NCI-H2107 treated with DMSO at 0.1 percent for 48 hours (cell line): ENCODE measurements around the gene OPCML.
A peak's percentile ranks its signal among the peaks of the same experiment; 100 is the strongest.

Source experiments
- DNase-seq: peaks from one replicate; lab custom pipeline; 2025; ENCODE audit not compliant: unreplicated experiment; lab: John Stamatoyannopoulos, UW

OPCML gene

GRCh38 chr11:133082841-133083488, 449.3 kb downstream of the OPCML start:
- DNase-seq = no peak

DNA sequence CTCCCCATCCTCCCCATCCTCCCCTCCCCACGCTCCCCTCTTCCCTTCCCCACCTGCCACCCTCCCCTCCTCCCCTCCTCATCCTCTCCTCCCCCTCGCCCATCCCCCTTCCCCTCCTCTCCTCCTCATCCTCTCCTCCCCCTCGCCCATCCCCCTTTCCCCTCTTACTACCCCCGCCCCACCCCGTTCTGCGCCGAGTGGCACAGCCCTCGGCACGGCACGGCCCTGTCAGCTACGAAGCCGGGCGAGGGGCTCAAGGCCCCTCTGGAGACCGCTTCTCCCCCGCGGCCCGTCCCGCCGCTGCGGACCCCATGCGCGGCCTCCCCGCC, 449.9 kb downstream of the OPCML start:
- no peak for DNase-seq

GRCh38 chr11:133081730-133082452, 450.4 kb downstream of the OPCML start:
- peak; percentile 1 for DNase-seq

GRCh38 chr11:133081020-133081419, 451.3 kb downstream of the OPCML start:
- no peak for DNase-seq

GRCh38 chr11:133078591-133079404, 453.5 kb downstream of the OPCML start:
- no peak for DNase-seq

DNA sequence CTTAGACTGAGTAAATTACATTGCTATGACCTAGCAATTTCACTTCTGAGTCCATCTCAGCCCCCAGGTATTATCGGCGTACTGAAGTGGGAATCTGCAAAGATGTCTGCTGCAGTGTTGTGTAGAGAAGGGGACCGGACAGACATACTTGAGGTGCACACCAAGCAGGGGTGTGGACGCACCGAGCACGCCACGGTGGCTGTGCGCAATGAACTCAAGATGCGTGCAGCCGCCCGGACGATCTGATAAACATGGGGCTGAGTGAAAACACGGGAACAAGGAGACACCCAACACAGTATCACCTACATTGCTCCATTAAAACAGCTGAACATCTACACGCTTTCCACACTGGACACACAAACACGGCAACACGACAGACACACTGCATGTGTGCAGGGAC, 454.3 kb downstream of the OPCML start:
- no peak for DNase-seq

GRCh38 chr11:133075351-133075750, 456.9 kb downstream of the OPCML start:
- no peak for DNase-seq

GRCh38 chr11:133072858-133073582, 459.3 kb downstream of the OPCML start:
- no peak for DNase-seq

- DNase-seq = no peak
These were observed 459.9 kb downstream of the OPCML start for GRCh38 chr11:133072378-133072777.

DNA sequence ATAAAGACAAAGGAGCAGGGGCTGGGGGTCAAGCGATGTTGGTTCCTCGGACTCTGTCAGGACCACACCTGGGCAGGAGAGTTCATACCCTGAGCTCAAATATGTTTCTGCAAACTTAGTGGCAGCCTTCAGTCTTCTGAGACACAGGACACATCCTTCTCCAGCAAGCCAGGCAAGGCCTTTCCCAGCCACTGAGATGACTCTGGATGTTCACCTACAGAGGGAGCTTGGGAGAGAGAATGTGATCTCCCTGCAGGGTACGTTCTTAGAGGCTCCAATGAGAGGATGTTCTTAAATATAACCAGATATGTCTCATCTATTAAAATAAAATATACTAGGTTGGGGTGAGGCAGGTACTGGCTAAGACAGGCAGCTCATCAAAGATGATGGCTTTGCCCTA, 461.5 kb downstream of the OPCML start:
- DNase-seq = no peak

GRCh38 chr11:133070021-133070713, 462.1 kb downstream of the OPCML start:
- no peak for DNase-seq

- no peak for DNase-seq
These were observed 466.3 kb downstream of the OPCML start for GRCh38 chr11:133065847-133066485.

DNA sequence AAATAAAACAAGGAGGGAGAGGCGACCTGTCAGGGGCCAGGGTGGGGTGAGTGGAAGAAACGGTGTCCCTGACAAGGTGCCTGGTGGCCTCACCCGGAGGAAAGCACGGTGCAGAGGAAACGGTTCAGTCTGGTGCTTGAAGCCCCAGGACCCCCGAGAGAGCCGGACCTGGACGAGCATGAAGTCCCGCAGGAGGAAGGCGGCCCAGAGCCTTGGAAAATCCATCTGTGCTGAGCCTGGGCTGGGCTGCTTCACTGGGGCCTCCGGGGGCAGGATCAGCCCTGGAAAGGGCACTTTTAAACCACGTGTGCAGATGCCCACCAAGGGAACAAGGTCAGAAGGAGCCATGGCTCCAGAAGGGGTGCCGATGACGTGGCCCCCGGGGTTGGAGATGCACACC, 467.3 kb downstream of the OPCML start:
- no peak for DNase-seq

DNA sequence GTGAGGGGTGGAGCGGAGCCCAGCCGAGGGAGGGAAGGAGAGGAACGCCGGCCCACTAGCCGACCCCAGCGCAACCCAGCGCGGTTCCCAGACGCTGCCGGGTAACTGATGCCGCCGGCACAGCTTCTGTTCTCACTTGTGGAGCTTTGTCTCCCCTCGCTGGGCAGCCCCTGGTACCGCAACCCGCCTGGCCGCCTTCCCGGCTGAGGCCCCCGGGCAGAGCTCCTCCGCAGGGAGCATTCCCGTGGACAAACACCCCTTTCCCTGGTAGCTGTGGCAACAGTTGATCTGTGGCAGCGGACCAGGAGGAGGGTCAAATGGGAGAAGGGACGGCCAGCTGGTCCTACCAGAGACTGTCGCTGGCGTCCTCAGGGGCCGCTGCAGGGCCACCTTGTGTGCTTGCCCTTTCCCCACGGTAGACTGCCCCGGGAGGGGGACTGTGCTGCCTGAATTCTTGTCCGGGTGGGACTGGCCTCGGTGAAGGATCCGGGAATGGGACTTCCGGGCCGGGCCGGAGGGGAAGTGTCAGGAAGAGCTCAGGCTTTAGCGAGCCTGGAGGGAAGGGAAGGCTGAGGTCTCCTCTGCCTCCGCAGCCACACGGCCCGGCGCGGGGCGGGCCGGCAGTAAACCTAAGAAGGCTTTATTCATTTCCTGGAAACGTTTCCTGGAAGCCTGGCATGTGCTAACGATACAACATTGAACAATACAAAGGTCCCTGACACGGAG, 468.0 kb downstream of the OPCML start:
- peak; percentile 6 for DNase-seq

GRCh38 chr11:133058501-133058900, 473.8 kb downstream of the OPCML start:
- no peak for DNase-seq

DNA sequence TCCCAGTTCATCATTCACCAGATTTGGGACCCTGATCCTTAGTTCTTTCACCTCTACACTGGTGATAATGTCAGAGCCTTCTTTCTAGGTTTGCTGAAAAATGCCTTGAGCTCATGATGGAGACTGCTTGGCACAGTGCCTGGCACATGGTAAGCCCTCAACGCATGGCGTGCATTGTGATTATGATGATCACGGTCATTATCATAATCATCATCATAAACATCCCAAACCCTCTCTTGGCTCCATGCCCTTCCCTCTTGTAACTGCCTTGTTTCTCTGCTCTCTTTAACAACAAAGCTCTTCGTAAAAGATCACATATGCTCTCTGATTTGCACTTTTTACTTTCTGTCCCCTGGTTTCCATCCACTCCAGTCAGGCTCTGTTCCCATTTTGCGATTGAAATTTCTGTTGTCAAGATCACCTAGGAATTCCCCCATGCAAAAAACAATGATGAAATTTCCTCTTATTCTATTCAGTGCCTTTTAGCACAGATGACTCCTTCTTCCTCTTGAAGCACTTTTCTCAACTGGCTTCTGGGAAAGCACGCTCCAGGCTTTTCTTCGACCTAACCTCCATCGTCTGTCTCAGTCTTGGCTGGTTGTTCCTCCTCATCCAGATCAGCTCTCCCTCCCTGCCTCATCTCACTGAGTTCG, 479.1 kb downstream of the OPCML start:
- DNase-seq = no peak

DNA sequence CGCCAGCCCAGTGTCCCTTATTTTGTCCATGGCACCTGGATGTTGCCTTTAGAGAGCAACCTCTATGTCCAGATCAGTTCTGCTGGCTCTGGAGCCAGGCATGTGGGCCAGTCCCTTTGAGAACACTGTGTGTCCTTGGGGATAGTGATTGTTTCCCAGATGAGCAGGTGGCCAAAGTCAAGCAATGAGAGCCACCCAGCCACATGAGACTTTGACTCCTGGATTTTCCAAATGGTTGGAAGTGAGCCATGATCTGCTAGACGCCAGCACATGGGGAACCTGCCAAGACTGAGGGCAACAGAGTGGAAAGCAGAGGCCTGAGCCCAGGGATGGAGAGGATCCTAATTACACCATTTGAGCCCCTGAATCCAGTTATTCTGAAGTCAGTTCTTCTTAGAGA, 479.8 kb downstream of the OPCML start:
- DNase-seq = no peak

DNA sequence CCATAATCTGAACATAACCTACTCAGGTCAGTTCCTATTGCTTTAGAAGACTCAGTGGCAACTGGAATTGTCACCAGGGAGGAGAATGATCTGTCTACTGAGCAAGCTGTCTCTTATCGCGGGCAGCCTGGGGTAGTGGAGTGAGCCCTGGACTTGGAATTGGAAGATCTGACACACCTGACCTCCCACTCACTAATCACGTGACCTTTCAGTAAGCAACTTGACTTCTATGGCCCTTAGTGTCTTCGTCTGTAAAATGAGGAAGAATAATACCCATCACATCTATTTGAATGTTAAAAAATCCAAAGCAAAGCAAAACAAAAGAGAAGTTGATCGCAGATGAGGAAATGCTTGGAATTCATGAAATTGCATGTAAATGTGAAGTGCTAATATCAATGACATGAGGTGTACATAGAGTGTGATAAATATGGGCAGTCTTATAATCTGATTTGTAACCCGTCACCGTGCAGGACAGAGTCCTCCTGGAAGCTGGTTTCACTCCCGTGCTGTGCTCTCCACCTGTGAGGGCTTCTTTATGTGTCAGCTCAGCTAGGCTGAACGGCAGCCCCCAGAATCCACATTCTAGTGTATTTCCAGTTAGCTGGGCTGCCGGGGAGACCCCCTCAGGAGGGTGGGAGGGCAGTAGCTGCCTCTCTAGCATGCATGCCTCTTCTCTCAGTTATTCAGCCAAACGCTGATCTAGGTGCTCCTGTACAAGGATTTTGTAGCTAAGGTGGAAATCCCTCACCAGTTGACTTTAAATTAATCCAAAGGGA, 482.9 kb downstream of the OPCML start:
- no peak for DNase-seq
